SU-DHL-6 (cell line): ENCODE data around the gene NOL8.

Experiments
- H2AFZ ChIP-seq: fragments of 200-600 bp; sonication (generic); 2 replicates; pipeline ENCODE4 v1.6.1; 2014; ENCODE audit warnings: low read depth, mild to moderate bottlenecking, moderate library complexity, mixed read lengths, antibody characterized with exemption, low read length; ENCODE audit not compliant: severe bottlenecking
- H3F3A ChIP-seq: fragments of 200-600 bp; shearing (Covaris generic); 2 replicates; pipeline ENCODE4 v1.6.0; 2016; ENCODE audit warnings: antibody characterized with exemption, mild to moderate bottlenecking; ENCODE audit not compliant: insufficient read depth
- H3K27ac ChIP-seq: fragments of 200-600 bp; sonication (generic); 2 replicates; pipeline ENCODE4 v1.5.1; 2016; ENCODE audit warnings: low read depth, mild to moderate bottlenecking, low read length, moderate library complexity, mixed read lengths
- H3K27me3 ChIP-seq: fragments of 200-600 bp; sonication (generic), shearing (Covaris generic); 2 replicates; pipeline ENCODE4 v1.6.0; 2014; ENCODE audit warnings: mild to moderate bottlenecking, low read length
- H3K36me3 ChIP-seq: fragments of 200-600 bp; sonication (generic); 2 replicates; pipeline ENCODE4 v1.6.1; 2014; ENCODE audit warnings: mild to moderate bottlenecking, low read length, mixed read lengths
- H3K4me2 ChIP-seq: fragments of 300-600, 200-600 bp; shearing (Covaris generic), sonication (generic); 2 replicates; pipeline ENCODE4 v1.6.0; 2014; ENCODE audit warnings: low read length, low read depth, mild to moderate bottlenecking; ENCODE audit not compliant: poor library complexity, severe bottlenecking
- H3K4me3 ChIP-seq: fragments of 200-600 bp; sonication (generic); 2 replicates; pipeline ENCODE4 v1.5.1; 2014; ENCODE audit warnings: antibody characterized with exemption, low read length, mild to moderate bottlenecking, mixed read lengths; ENCODE audit not compliant: insufficient read depth, poor library complexity, severe bottlenecking
- H3K79me2 ChIP-seq: fragments of 200-600 bp; sonication (generic); 2 replicates; pipeline ENCODE4 v1.6.1; 2014; ENCODE audit warnings: mild to moderate bottlenecking, low read length, moderate library complexity; ENCODE audit not compliant: insufficient read depth
- H3K9ac ChIP-seq: fragments of 200-600 bp; sonication (generic); 2 replicates; pipeline ENCODE4 v1.7.0; 2014; ENCODE audit warnings: mild to moderate bottlenecking, low read length
- H3K9me2 ChIP-seq: fragments of 200-600 bp; sonication (generic); replicated peaks from 2 replicates; pipeline ENCODE4 v1.6.1; 2014; ENCODE audit warnings: low read length; ENCODE audit not compliant: insufficient read depth
- H3K9me3 ChIP-seq: fragments of 200-600 bp; sonication (generic); 2 replicates; pipeline ENCODE4 v1.6.1; 2014; ENCODE audit warnings: low read length, mixed read lengths; ENCODE audit not compliant: insufficient read depth
- H4K20me1 ChIP-seq: fragments of 200-600 bp; sonication (generic); 2 replicates; pipeline ENCODE4 v1.6.1; 2014; ENCODE audit warnings: low read depth, mild to moderate bottlenecking, antibody characterized with exemption, low read length, moderate library complexity, mixed read lengths
- EZH2phosphoT487 ChIP-seq: fragments of 200-600 bp; sonication (generic), shearing (Covaris generic); conservative IDR thresholded peaks from 2 replicates; pipeline ENCODE4 v1.6.1; 2018; ENCODE audit warnings: mild to moderate bottlenecking, antibody characterized with exemption, low read length, moderate library complexity, mixed read lengths
- TF ChIP-seq, protein P1 (sequence below): fragments of 200-600 bp; sonication (generic); IDR thresholded peaks from one replicate; pipeline ENCODE4 v1.5.1; 2017; ENCODE audit warnings: antibody characterized with exemption, mild to moderate bottlenecking, low read length, moderate library complexity; ENCODE audit not compliant: insufficient read depth, poor library complexity, severe bottlenecking

NOL8 gene

DNA sequence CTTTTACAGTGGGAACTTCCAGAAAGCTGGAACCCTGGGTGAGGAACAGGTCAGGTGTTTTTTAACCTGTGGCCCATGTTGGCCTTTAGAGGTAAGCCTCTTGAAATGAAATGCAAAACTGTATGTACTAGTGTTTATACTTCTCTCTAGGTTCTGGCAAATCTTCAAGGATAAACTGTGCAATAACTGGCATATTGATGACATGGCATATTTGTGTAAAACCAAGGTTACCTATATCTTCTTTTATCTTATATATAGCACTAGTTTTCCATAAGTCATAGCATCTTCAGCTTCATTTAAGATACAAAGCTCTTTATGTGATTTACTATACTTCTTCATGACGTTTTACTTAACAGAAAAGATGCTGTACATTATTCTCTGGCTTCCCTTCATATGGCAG, 24.2 kb downstream of the NOL8 start:
- Histone ChIP-seq H2AFZ (no peak overlapping the region), H4K20me1 (no peaks in the 10 kb centered on the region), H3K79me2 (no peaks in the 10 kb centered on the region), H3K9me2 (no peaks in the 10 kb centered on the region), H3K4me3 (no peak overlapping the region), H3K9me3 (no peaks in the 10 kb centered on the region), H3K36me3 (peaks cover 82% of the 10 kb centered on the region), H3K9ac (no peak overlapping the region), H3F3A (peaks cover 34% of the 10 kb centered on the region), H3K4me2 (no peak overlapping the region), H3K27ac (no peak overlapping the region), H3K27me3 (no peaks in the 10 kb centered on the region)
- TF ChIP-seq, protein P1, sequence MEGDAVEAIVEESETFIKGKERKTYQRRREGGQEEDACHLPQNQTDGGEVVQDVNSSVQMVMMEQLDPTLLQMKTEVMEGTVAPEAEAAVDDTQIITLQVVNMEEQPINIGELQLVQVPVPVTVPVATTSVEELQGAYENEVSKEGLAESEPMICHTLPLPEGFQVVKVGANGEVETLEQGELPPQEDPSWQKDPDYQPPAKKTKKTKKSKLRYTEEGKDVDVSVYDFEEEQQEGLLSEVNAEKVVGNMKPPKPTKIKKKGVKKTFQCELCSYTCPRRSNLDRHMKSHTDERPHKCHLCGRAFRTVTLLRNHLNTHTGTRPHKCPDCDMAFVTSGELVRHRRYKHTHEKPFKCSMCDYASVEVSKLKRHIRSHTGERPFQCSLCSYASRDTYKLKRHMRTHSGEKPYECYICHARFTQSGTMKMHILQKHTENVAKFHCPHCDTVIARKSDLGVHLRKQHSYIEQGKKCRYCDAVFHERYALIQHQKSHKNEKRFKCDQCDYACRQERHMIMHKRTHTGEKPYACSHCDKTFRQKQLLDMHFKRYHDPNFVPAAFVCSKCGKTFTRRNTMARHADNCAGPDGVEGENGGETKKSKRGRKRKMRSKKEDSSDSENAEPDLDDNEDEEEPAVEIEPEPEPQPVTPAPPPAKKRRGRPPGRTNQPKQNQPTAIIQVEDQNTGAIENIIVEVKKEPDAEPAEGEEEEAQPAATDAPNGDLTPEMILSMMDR, result no peak
- TF ChIP-seq EZH2phosphoT487, result no peak

DNA sequence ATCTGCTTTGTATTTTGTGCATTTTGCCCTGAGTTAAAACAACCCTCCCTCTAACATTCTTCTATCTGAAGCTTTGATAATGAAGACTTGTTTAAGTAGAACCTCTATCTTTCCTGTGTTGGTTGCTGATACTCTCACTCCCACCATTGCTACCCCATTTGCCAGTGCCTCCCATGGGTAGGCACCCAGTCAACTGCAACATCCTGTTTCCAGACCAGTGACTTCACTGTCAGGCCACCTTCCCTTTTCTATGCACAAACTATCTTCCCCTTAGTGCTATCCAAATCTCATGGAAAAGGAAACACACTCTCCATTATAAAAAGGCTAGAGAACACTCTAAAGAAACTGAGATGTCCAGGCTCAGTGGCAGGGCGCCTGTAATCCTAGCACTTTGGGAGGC, 26.0 kb downstream of the NOL8 start:
- no peaks in the 10 kb centered on the region for H3K79me2 ChIP-seq
- H3K9ac ChIP-seq, result no peak overlapping the region

DNA sequence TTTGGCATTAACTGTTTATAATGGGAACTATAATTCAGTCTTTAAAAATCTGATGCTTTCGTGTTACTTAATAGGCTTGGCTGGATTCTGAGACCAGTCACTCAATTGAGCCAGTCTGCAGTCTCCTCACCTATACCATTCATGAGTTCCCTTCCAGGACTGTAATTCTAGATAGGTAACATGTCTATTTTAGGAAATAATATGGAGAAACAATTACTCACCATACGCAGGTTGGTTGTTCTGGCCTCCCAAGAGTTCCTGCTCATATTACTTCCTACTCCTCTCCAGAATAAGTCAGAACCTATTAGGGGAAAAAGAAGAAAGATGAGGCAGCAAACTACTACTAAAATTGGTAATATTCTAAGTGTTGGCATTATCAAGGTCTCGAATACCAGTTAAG, 27.1 kb downstream of the NOL8 start:
- H3K9me3 ChIP-seq, result no peaks in the 10 kb centered on the region
- H3K79me2 ChIP-seq, result peaks cover 5% of the 10 kb centered on the region
- no peak overlapping the region for H3K4me2 ChIP-seq
- H3K9me2 ChIP-seq, result no peaks in the 10 kb centered on the region
- no peaks in the 10 kb centered on the region for H4K20me1 ChIP-seq
- H3F3A ChIP-seq, result peaks cover 51% of the 10 kb centered on the region
- H3K4me3 ChIP-seq, result no peak overlapping the region
- no peak overlapping the region for H2AFZ ChIP-seq
- TF ChIP-seq, protein P1, result no peak
- no peak for TF ChIP-seq EZH2phosphoT487
- H3K36me3 ChIP-seq, result peaks cover 58% of the 10 kb centered on the region
- H3K27ac ChIP-seq, result no peak overlapping the region
- no peaks in the 10 kb centered on the region for H3K27me3 ChIP-seq
- H3K9ac ChIP-seq, result no peak overlapping the region

More for the DNA sequence above, 26.0 kb downstream of the NOL8 start:
- H3K27ac ChIP-seq, result peak overlapping the region; percentile 59
- no peaks in the 10 kb centered on the region for H3K9me2 ChIP-seq
- H3K36me3 ChIP-seq, result peaks cover 68% of the 10 kb centered on the region
- no peaks in the 10 kb centered on the region for H4K20me1 ChIP-seq
- no peak overlapping the region for H3K4me3 ChIP-seq
- no peaks in the 10 kb centered on the region for H3K9me3 ChIP-seq
- H3K4me2 ChIP-seq, result peak overlapping the region; percentile 16
- no peak overlapping the region for H2AFZ ChIP-seq
- TF ChIP-seq EZH2phosphoT487, result no peak
- TF ChIP-seq, protein P1, result no peak
- H3K27me3 ChIP-seq, result no peaks in the 10 kb centered on the region
- H3F3A ChIP-seq, result peaks cover 48% of the 10 kb centered on the region
